Kidney (tissue), 14 donors: ENCODE measurements around the gene C2CD3. TPM values are rescaled to one million over a fixed set of nuclear protein-coding genes. Genes with fewer than 3 reads are reported as not detected.

Experiments used
- DNase-seq, 5 donors: peaks; one replicate each; pipeline ENCODE4 v3.0.0-alpha.2; 2013 to 2020
- FAIRE-seq: peaks from 2 replicates; lab custom pipeline; 2012; peaks lifted over from hg19 to GRCh38; lab: Jason Lieb, UNC
- H3K27ac ChIP-seq, 2 donors: one replicate each; pipeline ENCODE4 v1.7.0; 2013; ENCODE audit warnings: low read depth in 2 of 2, low read length in 2 of 2, inconsistent platforms in 1 of 2
- H3K27me3 ChIP-seq: one replicate; pipeline ENCODE4 v1.7.1; 2013; ENCODE audit warnings: low read length, inconsistent platforms; ENCODE audit not compliant: control insufficient read depth, insufficient read depth
- H3K36me3 ChIP-seq, 3 donors: one replicate each; pipeline versions ENCODE4 v1.7.0 to v1.7.1; 2013; ENCODE audit warnings: low read length in 3 of 3, control low read depth in 1 of 3, inconsistent platforms in 1 of 3; ENCODE audit not compliant: insufficient read depth in 3 of 3, control insufficient read depth in 2 of 3
- H3K4me1 ChIP-seq, 3 donors: one replicate each; pipeline versions ENCODE4 v1.7.0 to v1.7.1; 2013; ENCODE audit warnings: low read length in 3 of 3, inconsistent platforms in 1 of 3, low read depth in 1 of 3; ENCODE audit not compliant: control insufficient read depth in 2 of 3, insufficient read depth in 2 of 3
- H3K4me3 ChIP-seq, 3 donors: one replicate each; pipeline versions ENCODE4 v1.7.0 to v1.8.1; 2013; ENCODE audit warnings: low read length in 3 of 3, control low read depth in 1 of 3, inconsistent platforms in 1 of 3
- H3K9ac ChIP-seq, 3 donors: one replicate each; pipeline versions ENCODE4 v1.7.0 to v1.7.1; 2013; ENCODE audit warnings: low read length in 3 of 3, control low read depth in 1 of 3, inconsistent platforms in 1 of 3
- H3K9me3 ChIP-seq, 3 donors: one replicate each; pipeline versions ENCODE4 v1.7.0 to v1.7.1; 2013; ENCODE audit warnings: low read length in 3 of 3, control low read depth in 1 of 3, inconsistent platforms in 1 of 3; ENCODE audit not compliant: control insufficient read depth in 2 of 3, insufficient read depth in 1 of 3
- CTCF ChIP-seq: IDR thresholded peaks from 3 replicates; pipeline ENCODE4 v1.5.1; 2012; ENCODE audit warnings: mild to moderate bottlenecking, moderate library complexity, borderline replicate concordance; ENCODE audit not compliant: insufficient read depth; ENCODE audit errors: extremely low read depth
- intact Hi-C: fragments of 100-400 bp; cut with DNase I; formaldehyde crosslinking; loops from one replicate; pipeline ENCODE4 v1.11.1; 2022
- polyA plus RNA-seq: library from polyadenylated mRNA; stranded (reverse); fragments of 350-450 nt; fragmentation: Illumina TruSeq; extraction: RNeasy Lipid Tissue Mini Kit (QIAGEN cat#74804); gene quantifications from one replicate; pipeline ENCODE4 v1.2.3, GENCODE V29; 2014; ENCODE audit warnings: low read depth, low replicate concordance; ENCODE audit not compliant: insufficient read depth
- total RNA-seq: library from RNA; stranded (reverse); fragmentation: NEBNext Ultra II Directional; extraction: Animal tissue kit (Norgen Biotek cat#: 25700); gene quantifications from one replicate; pipeline ENCODE4 v1.2.1, GENCODE V29; 2021
- donor health status: control.
- donor health status: control.
- donor health status: control.
- donor health status: control.
- donor health status: control.
- donor health status: DM: yes; HTN: yes; CAD: no.
- donor health status: Normal renal cell carcinoma (clear cell type).

The C2CD3 gene
- total and polyA plus RNA-seq, 2 donors from 2014 or later = 5.6 to 28.7 TPM

DNA sequence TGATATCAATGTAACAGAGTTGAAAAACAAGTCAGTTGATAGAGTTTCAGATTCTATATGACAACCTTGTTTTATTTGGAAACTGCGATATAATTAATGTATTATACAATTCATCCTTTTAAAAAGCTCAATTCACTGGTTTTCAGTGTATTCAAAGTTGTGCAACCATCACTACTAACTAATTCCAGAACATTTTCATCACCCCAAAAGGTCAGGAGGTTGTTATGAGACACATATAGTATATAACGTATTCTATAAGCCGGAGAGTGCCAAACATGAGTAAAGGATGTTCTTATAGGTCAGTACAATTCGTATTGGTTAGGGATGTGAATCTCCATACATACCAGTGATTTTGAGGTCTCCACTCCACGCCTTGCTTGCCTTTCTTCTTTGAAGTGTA lies 121.8 kb downstream of the C2CD3 start:
- Histone ChIP-seq H3K4me1 (no peaks in the 10 kb centered on the region), H3K9me3 (no peaks in the 10 kb centered on the region), H3K36me3 (peaks cover 0 to 12% (median 8%) of the 10 kb centered on the region in 3 donors), H3K9ac (no peak overlapping the region), H3K4me3 (no peak overlapping the region), H3K27me3 (no peaks in the 10 kb centered on the region), H3K27ac (no peak overlapping the region)
- TF ChIP-seq CTCF = no peak
- no peak for DNase-seq
- intact Hi-C loops = no loop called here
- no peak for FAIRE-seq

GRCh38 chr11:74044538-74044937 lies 126.3 kb downstream of the C2CD3 start:
- no peak for TF ChIP-seq CTCF
- H3K27me3 ChIP-seq = no peaks in the 10 kb centered on the region
- no peak for FAIRE-seq

DNA sequence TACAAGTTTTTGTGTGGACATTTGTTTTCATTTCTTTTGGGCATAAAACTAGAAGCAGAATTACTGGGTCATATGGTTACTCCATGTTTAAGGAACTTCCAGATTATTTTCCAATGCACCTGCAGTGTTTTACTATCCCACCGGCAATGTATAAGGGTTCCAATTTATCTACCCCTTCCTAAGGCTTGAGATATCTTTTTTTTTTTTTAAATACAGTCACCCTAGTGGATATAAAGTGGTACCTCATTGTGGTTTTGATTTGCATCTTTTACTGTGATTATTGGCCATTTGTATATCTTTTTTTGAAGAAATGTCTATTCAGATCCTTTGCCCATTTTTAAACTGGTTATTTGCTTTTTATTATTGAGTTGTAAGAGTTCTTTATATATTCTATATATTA lies 127.4 kb downstream of the C2CD3 start:
- FAIRE-seq (no peak), DNase-seq (no peak)
- H3K9ac ChIP-seq = no peak overlapping the region
- no peak overlapping the region for H3K4me3 ChIP-seq
- intact Hi-C loops = no loop called here
- no peaks in the 10 kb centered on the region for H3K4me1 ChIP-seq
- no peak for TF ChIP-seq CTCF
- H3K27me3 ChIP-seq = no peaks in the 10 kb centered on the region
- peaks cover 2 to 23% (median 19%) of the 10 kb centered on the region in 3 donors for H3K36me3 ChIP-seq
- no peak overlapping the region for H3K27ac ChIP-seq
- no peaks in the 10 kb centered on the region for H3K9me3 ChIP-seq

More at GRCh38 chr11:74044538-74044937, 126.3 kb downstream of the C2CD3 start:
- H3K36me3 ChIP-seq = peaks cover 0 to 16% (median 15%) of the 10 kb centered on the region in 3 donors
- no peak for DNase-seq
- H3K9me3 ChIP-seq = no peaks in the 10 kb centered on the region
- no peak overlapping the region for H3K9ac ChIP-seq
- no peak overlapping the region for H3K4me3 ChIP-seq
- intact Hi-C loops = no loop called here
- no peaks in the 10 kb centered on the region for H3K4me1 ChIP-seq
- H3K27ac ChIP-seq = no peak overlapping the region

- Histone ChIP-seq H3K27me3 (no peaks in the 10 kb centered on the region), H3K4me3 (no peak overlapping the region), H3K9ac (no peak overlapping the region), H3K4me1 (no peaks in the 10 kb centered on the region), H3K9me3 (no peaks in the 10 kb centered on the region), H3K27ac (no peak overlapping the region), H3K36me3 (peaks cover 6 to 40% (median 26%) of the 10 kb centered on the region in 3 donors)
- no peak for TF ChIP-seq CTCF
- DNase-seq = peak in 1 of 5 donors; percentile 81
- no peak for FAIRE-seq
- intact Hi-C loops = no loop called here
Observed at GRCh38 chr11:74037309-74037708, 133.5 kb downstream of the C2CD3 start.
